HCT116 (cell line): ENCODE measurements around the gene DOCK3. TPM values are rescaled to one million over a fixed set of nuclear protein-coding genes. Genes with fewer than 3 reads are reported as not detected.

ENCODE experiments used
- ATAC-seq: fragments of 200-7000 bp; cut with Tn5 transposase; 2 replicates; pipeline ENCODE4 v1.9.1; 2020; ENCODE audit warnings: mild to moderate bottlenecking, moderate library complexity
- BruUV-seq: library from RNA; stranded (reverse); fragments of 400-500 nt; replicated peaks from 2 replicates; lab custom pipeline; 2021; lab: Mats Ljungman, UMichigan
- CTCF ChIA-PET: fragments of 300-600 bp; sonication (Branson Sonifier 250); formaldehyde crosslinking; loops from one replicate; lab custom pipeline; 2021; ENCODE audit warnings: antibody characterized with exemption; lab: Charles Lee
- POLR2A ChIA-PET: fragments of 300-600, 350-600 bp; sonication (Branson Sonifier 250); formaldehyde crosslinking; loops from one replicate; lab custom pipeline; 2021; ENCODE audit warnings: antibody characterized with exemption; lab: Charles Lee
- RAD21 ChIA-PET, 2 experiments: fragments of 300-600 bp; sonication (Branson Sonifier 250); formaldehyde crosslinking; loops; one replicate each; lab custom pipeline; 2023; ENCODE audit warnings: low total read pairs in 2 of 2; ENCODE audit not compliant: uncharacterized antibody in 2 of 2, unreplicated experiment in 2 of 2, low non-redundant PET in 1 of 2; lab: Charles Lee
- DNase-seq: peaks from one replicate; pipeline ENCODE4 v3.0.0-alpha.2; 2010; ENCODE audit warnings: low read depth, low spot score
- H2AFZ ChIP-seq: fragments of 200-600 bp; shearing (Covaris generic), sonication (generic); 2 replicates; pipeline ENCODE4 v1.6.1; 2017; ENCODE audit warnings: low read depth, mixed run types, mixed read lengths, antibody characterized with exemption, low read length; ENCODE audit not compliant: poor library complexity, severe bottlenecking
- H3K27ac ChIP-seq: 2 replicates; pipeline ENCODE4 v1.5.1; 2012; ENCODE audit warnings: low read depth, low read length
- H3K27me3 ChIP-seq: fragments of 200-600 bp; sonication (generic); 2 replicates; pipeline ENCODE4 v1.6.1; 2016; ENCODE audit warnings: mixed run types, low read length, mixed read lengths; ENCODE audit not compliant: insufficient read depth
- H3K36me3 ChIP-seq, 2 experiments: fragments of 200-500 bp in 1 of 2; fragments of 200-600 bp in 1 of 2; sonication (Bioruptor generic) in 1 of 2; sonication (generic) in 1 of 2; 2 replicates each; pipeline versions ENCODE4 v1.5.1 to v1.6.1; 2014 to 2016; ENCODE audit warnings: low read length in 2 of 2, inconsistent platforms in 1 of 2, mixed read lengths in 1 of 2, mixed run types in 1 of 2; ENCODE audit not compliant: insufficient read depth in 2 of 2, control insufficient read depth in 1 of 2
- H3K4me1 ChIP-seq, 2 experiments: fragments of 200-600 bp in 1 of 2; sonication (generic) in 1 of 2; 2 replicates each; pipeline versions ENCODE4 v1.5.1 to v1.6.1; 2012 to 2017; ENCODE audit warnings: low read length in 2 of 2, inconsistent platforms in 1 of 2, mild to moderate bottlenecking in 1 of 2, mixed read lengths in 1 of 2, mixed run types in 1 of 2, moderate library complexity in 1 of 2; ENCODE audit not compliant: insufficient read depth in 2 of 2, control insufficient read depth in 1 of 2
- H3K4me2 ChIP-seq: fragments of 200-600 bp; sonication (generic); 2 replicates; pipeline ENCODE4 v1.6.1; 2017; ENCODE audit warnings: mixed run types, low read length, mixed read lengths
- H3K4me3 ChIP-seq, 2 experiments: fragments of 200-600 bp in 1 of 2; sonication (generic) in 1 of 2; replicated peaks in 1 of 2; 2 replicates each; pipeline ENCODE4 v1.5.1; 2011 to 2016; ENCODE audit warnings: low read length in 2 of 2, control low read depth in 1 of 2, low read depth in 1 of 2, mild to moderate bottlenecking in 1 of 2, mixed read lengths in 1 of 2, mixed run types in 1 of 2
- H3K79me2 ChIP-seq: fragments of 200-600 bp; sonication (generic); 2 replicates; pipeline ENCODE4 v1.6.1; 2017; ENCODE audit warnings: mild to moderate bottlenecking, mixed run types, low read length, moderate library complexity, mixed read lengths; ENCODE audit not compliant: insufficient read depth
- H3K9ac ChIP-seq: fragments of 200-600 bp; sonication (generic); 2 replicates; pipeline ENCODE4 v1.6.1; 2016; ENCODE audit warnings: low read length, mixed read lengths
- H3K9me2 ChIP-seq: fragments of 200-600 bp; sonication (generic), shearing (Covaris generic); 2 replicates; pipeline ENCODE4 v1.6.1; 2017; ENCODE audit warnings: mixed run types, mild to moderate bottlenecking, moderate library complexity; ENCODE audit not compliant: insufficient read depth
- H3K9me3 ChIP-seq, 2 experiments: fragments of 200-500 bp in 1 of 2; fragments of 200-600 bp in 1 of 2; sonication (Bioruptor generic) in 1 of 2; sonication (generic) in 1 of 2; 2 replicates each; pipeline ENCODE4 v1.6.1; 2014 to 2017; ENCODE audit warnings: low read length in 2 of 2, mixed read lengths in 2 of 2, inconsistent platforms in 1 of 2, low read depth in 1 of 2, mild to moderate bottlenecking in 1 of 2, mixed run types in 1 of 2, moderate library complexity in 1 of 2; ENCODE audit not compliant: control insufficient read depth in 1 of 2, insufficient read depth in 1 of 2
- H4K20me1 ChIP-seq: fragments of 200-600 bp; sonication (generic), shearing (Covaris generic); 2 replicates; pipeline ENCODE4 v1.6.1; 2017; ENCODE audit warnings: mixed run types, mild to moderate bottlenecking, moderate library complexity; ENCODE audit not compliant: insufficient read depth
- CBX3 ChIP-seq: IDR thresholded peaks from 2 replicates; pipeline ENCODE4 v1.6.1; 2012; ENCODE audit warnings: low read depth
- CEBPB ChIP-seq: IDR thresholded peaks from 2 replicates; pipeline ENCODE4 v1.6.1; 2012; ENCODE audit warnings: low read depth
- CTCF ChIP-seq, 3 experiments: fragments of 200-600 bp in 1 of 3; sonication (generic) in 1 of 3; IDR thresholded peaks in 2 of 3; conservative IDR thresholded peaks in 1 of 3; 2 replicates each; pipeline ENCODE4 v1.5.1; 2012 to 2017; ENCODE audit warnings: low read depth in 2 of 3, low read length in 2 of 3, antibody characterized with exemption in 1 of 3, borderline replicate concordance in 1 of 3, control low read depth in 1 of 3, mild to moderate bottlenecking in 1 of 3, mixed read lengths in 1 of 3, mixed run types in 1 of 3, moderate library complexity in 1 of 3; ENCODE audit not compliant: insufficient read depth in 1 of 3
- ELF1 ChIP-seq: IDR thresholded peaks from 2 replicates; pipeline ENCODE4 v1.6.1; 2012; ENCODE audit warnings: low read depth, borderline replicate concordance
- EZH2phosphoT487 ChIP-seq: fragments of 200-600 bp; IDR thresholded peaks from 2 replicates; pipeline ENCODE4 v1.6.1; 2018; ENCODE audit warnings: antibody characterized with exemption, borderline replicate concordance
- FOSL1 ChIP-seq: IDR thresholded peaks from 2 replicates; pipeline ENCODE4 v1.6.1; 2012; ENCODE audit warnings: low read depth
- JUND ChIP-seq: IDR thresholded peaks from 2 replicates; pipeline ENCODE4 v1.6.1; 2012
- MAX ChIP-seq: IDR thresholded peaks from 2 replicates; pipeline ENCODE4 v1.6.1; 2012
- POLR2AphosphoS5 ChIP-seq: IDR thresholded peaks from 2 replicates; pipeline ENCODE4 v1.6.1; 2011; ENCODE audit warnings: mild to moderate bottlenecking, low read depth, low read length, moderate library complexity
- SIN3A ChIP-seq: IDR thresholded peaks from 2 replicates; pipeline ENCODE4 v1.6.1; 2012; ENCODE audit warnings: low read depth
- SP1 ChIP-seq: IDR thresholded peaks from 2 replicates; pipeline ENCODE4 v1.6.1; 2012; ENCODE audit warnings: low read depth
- SRF ChIP-seq: IDR thresholded peaks from 2 replicates; pipeline ENCODE4 v1.6.1; 2012; ENCODE audit warnings: low read depth
- TCF7L2 ChIP-seq: IDR thresholded peaks from 2 replicates; pipeline ENCODE4 v1.7.0; 2011; ENCODE audit warnings: borderline replicate concordance, inconsistent platforms; ENCODE audit not compliant: insufficient read depth, insufficient read length; ENCODE audit errors: extremely low read depth
- ZBTB33 ChIP-seq: IDR thresholded peaks from 2 replicates; pipeline ENCODE4 v1.6.1; 2011; ENCODE audit warnings: mild to moderate bottlenecking, low read length, moderate library complexity; ENCODE audit not compliant: insufficient replicate concordance; ENCODE audit errors: extremely low read depth
- ZNF274 ChIP-seq: fragments of 200-500 bp; sonication (Bioruptor generic); IDR thresholded peaks from 2 replicates; pipeline ENCODE4 v1.6.1; 2014; ENCODE audit warnings: mild to moderate bottlenecking, low read depth, low read length, inconsistent platforms
- intact Hi-C: fragments of 100-400 bp; cut with micrococcal nuclease; formaldehyde crosslinking; loops from 2 replicates; pipeline ENCODE4 v1.10.0; 2022
- total RNA-seq: library from RNA; stranded (reverse); gene quantifications from one replicate; pipeline ENCODE4 v1.2.1, GENCODE V29; 2021; ENCODE audit not compliant: unreplicated experiment

The DOCK3 gene
- total RNA-seq, 1 experiment from 2014 or later: 4.2 TPM

GRCh38 chr3:51191768-51192167, 517.0 kb downstream of the DOCK3 start:
- CTCF ChIA-PET: no interaction called here
- DNase-seq: no peak
- BruUV-seq: no TSS peak

More at GRCh38 chr3:51191768-51192167, 517.0 kb downstream of the DOCK3 start:
- TF ChIP-seq ZBTB33 (no peak), FOSL1 (no peak), CBX3 (no peak), ZNF274 (no peak), POLR2AphosphoS5 (no peak), TCF7L2 (no peak), SP1 (no peak), CTCF (IDR thresholded peaks at IDR 0.05 in 2 of 3, conservative IDR thresholded peaks at IDR 0.05 in 1 of 3; ENCODE audit: borderline replicate concordance in 1 of 3, insufficient read depth in 1 of 3, low read depth in 2 of 3, low read length in 2 of 3) (no peak), SIN3A (no peak), SRF (no peak), CEBPB (no peak), EZH2phosphoT487 (no peak), ELF1 (no peak), JUND (no peak), MAX (no peak)
- H3K9me3 ChIP-seq: no peaks in the 10 kb centered on the region
- H2AFZ ChIP-seq: no peak overlapping the region
- H3K79me2 ChIP-seq: no peaks in the 10 kb centered on the region
- intact Hi-C loops: no loop called here
- no peak overlapping the region for H3K4me3 ChIP-seq
- H3K27ac ChIP-seq: no peak overlapping the region
- RAD21 ChIA-PET: no interaction called here
- ATAC-seq: no peak
- H3K36me3 ChIP-seq: no peaks in the 10 kb centered on the region
- POLR2A ChIA-PET: no interaction called here
- no peak overlapping the region for H3K4me2 ChIP-seq
- no peak overlapping the region for H3K9ac ChIP-seq
- no peaks in the 10 kb centered on the region for H3K27me3 ChIP-seq
- H4K20me1 ChIP-seq: no peaks in the 10 kb centered on the region
- no peaks in the 10 kb centered on the region for H3K4me1 ChIP-seq
- no peaks in the 10 kb centered on the region for H3K9me2 ChIP-seq
